Spleen (tissue), 11 donors: ENCODE results near the gene POLR3B. TPM values are rescaled to one million over a fixed set of nuclear protein-coding genes. Genes with fewer than 3 reads are reported as not detected.

ENCODE experiments used
- DNase-seq: peaks from one replicate; pipeline ENCODE4 v3.0.0-alpha.2; 2020
- H3K27ac ChIP-seq, 8 donors: fragments of 200-600 bp; sonication (generic) in 7 of 8; 1 replicate in 4 of 8; 2 replicates in 4 of 8; pipeline versions ENCODE4 v1.5.0 to v1.8.0; 2016 to 2021; ENCODE audit warnings: inconsistent platforms in 4 of 8, mild to moderate bottlenecking in 4 of 8, moderate library complexity in 1 of 8
- H3K27me3 ChIP-seq, 7 donors: fragments of 200-600 bp; sonication (generic) in 6 of 7; replicated peaks in 1 of 7; 1 replicate in 4 of 7; 2 replicates in 3 of 7; pipeline versions ENCODE4 v1.5.0 to v1.8.0; 2016 to 2021; ENCODE audit warnings: inconsistent platforms in 3 of 7, mild to moderate bottlenecking in 1 of 7
- H3K36me3 ChIP-seq, 6 donors: fragments of 200-600 bp; sonication (generic) in 5 of 6; 1 replicate in 4 of 6; 2 replicates in 2 of 6; pipeline versions ENCODE4 v1.5.0 to v1.8.0; 2016 to 2021; ENCODE audit warnings: inconsistent platforms in 2 of 6
- H3K4me1 ChIP-seq, 6 donors: fragments of 200-600 bp; sonication (generic) in 5 of 6; 1 replicate in 3 of 6; 2 replicates in 3 of 6; pipeline versions ENCODE4 v1.5.0 to v1.8.0; 2016 to 2021; ENCODE audit warnings: inconsistent platforms in 3 of 6
- H3K4me3 ChIP-seq, 8 donors: fragments of 200-600 bp; sonication (generic) in 7 of 8; 1 replicate in 4 of 8; 2 replicates in 4 of 8; pipeline versions ENCODE4 v1.5.0 to v1.8.0; 2016 to 2021; ENCODE audit warnings: inconsistent platforms in 4 of 8, mild to moderate bottlenecking in 4 of 8, moderate library complexity in 2 of 8
- H3K9me3 ChIP-seq, 8 donors: fragments of 200-600 bp; sonication (generic) in 7 of 8; 1 replicate in 4 of 8; 2 replicates in 4 of 8; pipeline versions ENCODE4 v1.5.0 to v1.8.0; 2016 to 2021; ENCODE audit warnings: inconsistent platforms in 4 of 8
- POLR2A ChIP-seq, 3 donors: fragments of 450-650 bp; IDR thresholded peaks; one replicate each; pipeline ENCODE4 v1.5.1; 2017; ENCODE audit warnings: antibody characterized with exemption in 3 of 3, mild to moderate bottlenecking in 1 of 3
- POLR2AphosphoS5 ChIP-seq, 3 donors: sonication (generic); formaldehyde crosslinking; IDR thresholded peaks; one replicate each; pipeline ENCODE4 v1.5.1; 2017; ENCODE audit warnings: antibody characterized with exemption in 3 of 3
- WGBS, 5 donors: extraction: QIAGEN DNeasy Blood & Tissue Kit in 3 of 5; methylation state at CpG; one replicate each; pipeline versions ENCODE4 v1.1.5 to v1.1.7; 2013 to 2018; 5-methylcytosine and 5-hydroxymethylcytosine counted together
- intact Hi-C: fragments of 100-400 bp; cut with DNase I; formaldehyde crosslinking; loops from one replicate; pipeline ENCODE4 v1.15.0; 2023; ENCODE audit warnings: low total_unique reads
- polyA plus RNA-seq, 3 donors: library from polyadenylated mRNA; stranded (reverse); fragments of 200-250 nt; gene quantifications; one replicate each; pipeline ENCODE4 v1.2.1, GENCODE V29; 2013
- total RNA-seq, 7 donors: library from RNA; depleted of rRNA in 3 of 7; stranded (reverse); fragments of >200 nt in 3 of 7; fragmentation: NEBNext Ultra II Directional in 4 of 7; extraction: Animal tissue kit (Norgen Biotek cat#: 25700) in 4 of 7; gene quantifications; one replicate each; pipeline versions ENCODE4 v1.1.0 to v1.2.1, GENCODE V29; 2016 to 2021
- TF ChIP-seq, protein P1 (sequence below), 11 experiments: fragments of 200-600 bp in 7 of 11; fragments of 450-650 bp in 4 of 11; sonication (generic) in 4 of 11; IDR thresholded peaks in 8 of 11; conservative IDR thresholded peaks in 3 of 11; 1 replicate in 7 of 11; 2 replicates in 4 of 11; pipeline versions ENCODE4 v1.4.0 to v1.8.0; 2016 to 2021; ENCODE audit warnings: antibody characterized with exemption in 11 of 11, inconsistent platforms in 4 of 11, mild to moderate bottlenecking in 1 of 11
- donor health status: healthy with polysubstance abuse.
- donor health status: DM: no; HTN: no; CAD: no; lungs with moderate emphysema.
- donor health status: DM: no; HTN: no; CAD: no.
- donor health status: Bipolar disorder and iron deficiency.
- donor health status: healthy.
- donor health status: DM: no; HTN: no; CAD: no.
- donor health status: DM: yes; HTN: yes; CAD: no.

Gene POLR3B
- total and polyA plus RNA-seq, 10 donors, result 1.9 to 10.0 (median 5.6) TPM

DNA sequence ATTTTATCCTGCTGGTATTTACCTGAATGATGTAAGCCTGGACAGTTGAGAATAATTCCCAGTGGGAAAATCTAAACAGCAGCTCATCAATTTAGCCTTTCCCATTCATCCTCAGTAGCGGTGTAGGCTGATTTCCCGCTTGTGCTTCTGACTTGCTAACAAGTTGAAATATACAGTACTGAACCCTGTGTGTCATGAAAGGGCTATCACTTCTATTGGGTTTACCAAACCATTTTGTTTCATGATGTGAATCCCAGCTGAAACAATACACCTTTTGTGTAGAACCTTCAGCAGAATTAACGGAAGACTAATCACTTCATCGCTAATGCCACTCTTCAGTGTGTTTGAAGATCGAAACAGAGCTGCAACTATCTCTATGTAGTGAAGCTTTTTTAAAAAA lies 88.4 kb downstream of the POLR3B start:
- H3K27ac ChIP-seq, result no peak overlapping the region
- H3K4me3 ChIP-seq, result no peak overlapping the region
- no peaks in the 10 kb centered on the region for H3K9me3 ChIP-seq
- TF ChIP-seq POLR2AphosphoS5 (IDR thresholded peaks at IDR 0.05) (no peak), POLR2A (IDR thresholded peaks at IDR 0.05) (no peak)
- TF ChIP-seq, protein P1, sequence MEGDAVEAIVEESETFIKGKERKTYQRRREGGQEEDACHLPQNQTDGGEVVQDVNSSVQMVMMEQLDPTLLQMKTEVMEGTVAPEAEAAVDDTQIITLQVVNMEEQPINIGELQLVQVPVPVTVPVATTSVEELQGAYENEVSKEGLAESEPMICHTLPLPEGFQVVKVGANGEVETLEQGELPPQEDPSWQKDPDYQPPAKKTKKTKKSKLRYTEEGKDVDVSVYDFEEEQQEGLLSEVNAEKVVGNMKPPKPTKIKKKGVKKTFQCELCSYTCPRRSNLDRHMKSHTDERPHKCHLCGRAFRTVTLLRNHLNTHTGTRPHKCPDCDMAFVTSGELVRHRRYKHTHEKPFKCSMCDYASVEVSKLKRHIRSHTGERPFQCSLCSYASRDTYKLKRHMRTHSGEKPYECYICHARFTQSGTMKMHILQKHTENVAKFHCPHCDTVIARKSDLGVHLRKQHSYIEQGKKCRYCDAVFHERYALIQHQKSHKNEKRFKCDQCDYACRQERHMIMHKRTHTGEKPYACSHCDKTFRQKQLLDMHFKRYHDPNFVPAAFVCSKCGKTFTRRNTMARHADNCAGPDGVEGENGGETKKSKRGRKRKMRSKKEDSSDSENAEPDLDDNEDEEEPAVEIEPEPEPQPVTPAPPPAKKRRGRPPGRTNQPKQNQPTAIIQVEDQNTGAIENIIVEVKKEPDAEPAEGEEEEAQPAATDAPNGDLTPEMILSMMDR (IDR thresholded peaks at IDR 0.05 in 8 of 11, conservative IDR thresholded peaks at IDR 0.05 in 3 of 11), result no peak
- H3K36me3 ChIP-seq, result peaks cover 0 to 69% (median 10%) of the 10 kb centered on the region in 6 donors
- WGBS, 5 donors, result 95 to 98% (median 96%) methylated on average over 5 of the region's 5 CpGs
- no peak for DNase-seq
- H3K4me1 ChIP-seq, result no peaks in the 10 kb centered on the region
- intact Hi-C loops, result no loop called here
- no peaks in the 10 kb centered on the region for H3K27me3 ChIP-seq

GRCh38 chr12:106446419-106447092 lies 89.0 kb downstream of the POLR3B start:
- Histone ChIP-seq H3K9me3 (no peaks in the 10 kb centered on the region), H3K4me3 (no peak overlapping the region), H3K36me3 (peaks cover 0 to 63% (median 7%) of the 10 kb centered on the region in 6 donors), H3K27me3 (no peaks in the 10 kb centered on the region), H3K4me1 (no peaks in the 10 kb centered on the region), H3K27ac (no peak overlapping the region)
- TF ChIP-seq, protein P1 (IDR thresholded peaks at IDR 0.05 in 8 of 11, conservative IDR thresholded peaks at IDR 0.05 in 3 of 11), result no peak
- TF ChIP-seq POLR2A (IDR thresholded peaks at IDR 0.05) (no peak), POLR2AphosphoS5 (IDR thresholded peaks at IDR 0.05) (no peak)
- WGBS, 5 donors, result 84 to 90% (median 86%) methylated on average over 7 of the region's 7 CpGs
- intact Hi-C loops, result no loop called here
- no peak for DNase-seq

GRCh38 chr12:106452309-106452708 lies 94.8 kb downstream of the POLR3B start:
- TF ChIP-seq POLR2A (IDR thresholded peaks at IDR 0.05) (no peak), POLR2AphosphoS5 (IDR thresholded peaks at IDR 0.05) (no peak)
- TF ChIP-seq, protein P1 (IDR thresholded peaks at IDR 0.05 in 8 of 11, conservative IDR thresholded peaks at IDR 0.05 in 3 of 11), result no peak
- 96 to 98% (median 97%) methylated on average over 1 of the region's 1 CpG for WGBS, 5 donors
- H3K27ac ChIP-seq, result no peak overlapping the region
- no peaks in the 10 kb centered on the region for H3K27me3 ChIP-seq
- intact Hi-C loops, result no loop called here
- H3K36me3 ChIP-seq, result peaks cover 0 to 59% (median 8%) of the 10 kb centered on the region in 6 donors
- no peak overlapping the region for H3K4me3 ChIP-seq
- no peaks in the 10 kb centered on the region for H3K9me3 ChIP-seq
- no peaks in the 10 kb centered on the region for H3K4me1 ChIP-seq
- DNase-seq, result no peak

DNA sequence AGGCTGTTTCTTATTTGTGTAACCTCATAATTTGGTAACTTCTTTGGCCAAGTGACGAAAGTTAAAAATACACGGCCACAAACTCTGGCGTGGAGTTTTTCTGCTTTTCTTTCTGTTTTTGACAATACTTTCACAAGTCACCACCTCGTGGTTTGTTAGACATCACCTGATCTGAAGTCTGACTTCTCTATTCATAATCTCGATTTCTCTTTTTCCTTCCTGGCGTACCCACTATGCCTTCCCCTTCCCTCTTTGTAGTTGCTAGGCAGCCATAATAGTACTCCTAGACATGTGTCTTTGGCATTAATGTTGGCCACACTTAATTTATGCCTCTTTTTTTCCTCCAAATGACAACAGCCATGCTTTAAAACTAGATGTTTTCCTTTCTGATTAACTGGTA lies 97.6 kb downstream of the POLR3B start:
- H3K36me3 ChIP-seq, result peaks cover 0 to 70% (median 26%) of the 10 kb centered on the region in 6 donors
- intact Hi-C loops, result no loop called here
- DNase-seq, result no peak
- no peaks in the 10 kb centered on the region for H3K27me3 ChIP-seq
- no peak overlapping the region for H3K27ac ChIP-seq
- no peak for TF ChIP-seq POLR2A (IDR thresholded peaks at IDR 0.05)
- TF ChIP-seq POLR2AphosphoS5 (IDR thresholded peaks at IDR 0.05), result no peak
- TF ChIP-seq, protein P1 (IDR thresholded peaks at IDR 0.05 in 8 of 11, conservative IDR thresholded peaks at IDR 0.05 in 3 of 11), result no peak
- WGBS, 5 donors, result 50 to 67% (median 63%) methylated on average over 6 of the region's 6 CpGs
- no peak overlapping the region for H3K4me3 ChIP-seq
- H3K4me1 ChIP-seq, result no peaks in the 10 kb centered on the region
- H3K9me3 ChIP-seq, result no peaks in the 10 kb centered on the region
